Stomach (tissue), 4 donors: ENCODE data around the gene LRIG2.

Source experiments
- CTCF ChIP-seq, 7 experiments: fragments of 450-650 bp in 4 of 7; fragments of 200-600 bp in 3 of 7; sonication (generic) in 3 of 7; IDR thresholded peaks; one replicate each; pipeline ENCODE4 v1.5.1; 2016 to 2019; ENCODE audit warnings: antibody characterized with exemption in 7 of 7, control low read depth in 2 of 7, mild to moderate bottlenecking in 1 of 7
- POLR2A ChIP-seq, 4 donors: fragments of 450-650 bp; IDR thresholded peaks; one replicate each; pipeline ENCODE4 v1.6.1; 2016; ENCODE audit warnings: antibody characterized with exemption in 4 of 4, control low read depth in 2 of 4, mild to moderate bottlenecking in 1 of 4, moderate library complexity in 1 of 4

- no peak for TF ChIP-seq POLR2A (IDR thresholded peaks at IDR 0.05)
- TF ChIP-seq CTCF (IDR thresholded peaks at IDR 0.05): no peak
These were observed 67.2 kb downstream of the LRIG2 start for GRCh38 chr1:113140176-113140575.
